HepG2 (cell line): ENCODE results near the gene ADRM1. TPM values are rescaled to one million over a fixed set of nuclear protein-coding genes. Genes with fewer than 3 reads are reported as not detected.

Experiments used
- ATAC-seq: fragments of 200-7000 bp; cut with Tn5 transposase; 3 replicates; pipeline ENCODE4 v1.9.1; 2020; ENCODE audit warnings: mild to moderate bottlenecking, moderate library complexity
- BruUV-seq: library from RNA; stranded (reverse); fragments of 400-500 nt; replicated peaks from 2 replicates; lab custom pipeline; 2021; lab: Mats Ljungman, UMichigan
- CTCF ChIA-PET: fragments of 300-600 bp; formaldehyde crosslinking; extraction: SDS; loops from one replicate; lab custom pipeline; 2021; ENCODE audit warnings: low total read pairs, inconsistent platforms, low intra/inter-chr PET ratio; lab: Yijun Ruan, JAX
- POLR2A ChIA-PET: fragments of 350-600 bp; sonication (Branson Sonifier 250); formaldehyde crosslinking; loops from one replicate; lab custom pipeline; 2020; ENCODE audit warnings: antibody characterized with exemption, inconsistent platforms; lab: Yijun Ruan, JAX
- DNase-seq: peaks from one replicate; pipeline ENCODE4 v3.0.0-alpha.2; 2015; ENCODE audit warnings: low spot score
- FAIRE-seq: peaks from 3 replicates; lab custom pipeline; 2011; peaks lifted over from hg19 to GRCh38; lab: Jason Lieb, UNC
- H2AFZ ChIP-seq: one replicate; pipeline ENCODE4 v1.6.1; 2011; ENCODE audit warnings: low read length, inconsistent platforms
- H3K27ac ChIP-seq: fragments of 300-600 bp; 3 replicates; pipeline ENCODE4 v1.8.0; 2011; ENCODE audit warnings: mixed run types, mild to moderate bottlenecking, mixed read lengths, low read length, inconsistent platforms; ENCODE audit not compliant: insufficient read depth; ENCODE audit errors: extremely low read length
- H3K27me3 ChIP-seq, 2 experiments: fragments of 200-600 bp in 1 of 2; 2 replicates in 1 of 2; 3 replicates in 1 of 2; pipeline versions ENCODE4 v1.6.0 to v1.8.0; 2011; ENCODE audit warnings: low read length in 2 of 2, mild to moderate bottlenecking in 2 of 2, moderate library complexity in 2 of 2, inconsistent platforms in 1 of 2; ENCODE audit not compliant: insufficient read depth in 2 of 2, control insufficient read depth in 1 of 2
- H3K36me3 ChIP-seq, 2 experiments: fragments of 200-600 bp in 1 of 2; replicated peaks in 1 of 2; 2 replicates in 1 of 2; 3 replicates in 1 of 2; pipeline versions ENCODE4 v1.5.1 to v1.8.0; 2011; ENCODE audit warnings: low read length in 2 of 2, inconsistent platforms in 1 of 2; ENCODE audit not compliant: insufficient read depth in 2 of 2, control insufficient read depth in 1 of 2
- H3K4me1 ChIP-seq: 2 replicates; pipeline ENCODE4 v1.5.1; 2012; ENCODE audit warnings: low read length, inconsistent platforms; ENCODE audit not compliant: insufficient read depth
- H3K4me2 ChIP-seq: 2 replicates; pipeline ENCODE4 v1.6.0; 2011; ENCODE audit warnings: low read depth, low read length, inconsistent platforms
- H3K4me3 ChIP-seq, 3 experiments: fragments of 200-600 bp in 1 of 3; sonication (generic), shearing (Covaris generic) in 1 of 3; replicated peaks in 1 of 3; 2 replicates each; pipeline ENCODE4 v1.5.1; 2011 to 2016; ENCODE audit warnings: low read length in 3 of 3, inconsistent platforms in 2 of 3, low read depth in 2 of 3, mild to moderate bottlenecking in 2 of 3, control low read depth in 1 of 3, mixed read lengths in 1 of 3; ENCODE audit not compliant: insufficient read depth in 1 of 3
- H3K79me2 ChIP-seq: one replicate; pipeline ENCODE4 v1.6.1; 2011; ENCODE audit warnings: low read length, inconsistent platforms; ENCODE audit not compliant: insufficient read depth
- H3K9ac ChIP-seq: 2 replicates; pipeline ENCODE4 v1.6.0; 2011; ENCODE audit warnings: mild to moderate bottlenecking, low read depth, low read length, inconsistent platforms; ENCODE audit not compliant: insufficient read depth
- H3K9me3 ChIP-seq: 2 replicates; pipeline ENCODE4 v1.5.1; 2012; ENCODE audit warnings: mild to moderate bottlenecking, low read length
- H4K20me1 ChIP-seq: 2 replicates; pipeline ENCODE4 v1.6.0; 2011; ENCODE audit warnings: inconsistent platforms, mild to moderate bottlenecking, low read length, moderate library complexity; ENCODE audit not compliant: insufficient read depth
- BCL6 ChIP-seq: IDR thresholded peaks from 2 replicates; pipeline ENCODE4 v1.6.1; 2016; ENCODE audit warnings: missing genetic modification reagents, missing compliant biosample characterization
- CBX1 ChIP-seq: IDR thresholded peaks from one replicate; pipeline ENCODE4 v1.6.1; 2016; ENCODE audit warnings: antibody characterized with exemption, low read depth
- FOSL2 ChIP-seq: sonication (generic); formaldehyde crosslinking; IDR thresholded peaks from 2 replicates; pipeline ENCODE4 v1.4.0; 2020; ENCODE audit warnings: missing genetic modification reagents
- FOXA1 ChIP-seq, 2 experiments: fragments of 450-650 bp in 1 of 2; sonication (generic) in 1 of 2; formaldehyde crosslinking in 1 of 2; IDR thresholded peaks; 2 replicates each; pipeline versions ENCODE4 v1.4.0 to v1.6.1; 2016 to 2020; ENCODE audit warnings: missing genetic modification reagents in 1 of 2
- HHEX ChIP-seq: IDR thresholded peaks from 2 replicates; pipeline ENCODE4 v1.6.1; 2016; ENCODE audit warnings: control low read depth
- MBNL3 ChIP-seq: fragments of 250-450 bp; sonication (Bioruptor Pico); conservative IDR thresholded peaks from 2 replicates; pipeline ENCODE4 v1.8.0; 2022; ENCODE audit warnings: mild to moderate bottlenecking, inconsistent platforms
- RARA ChIP-seq: IDR thresholded peaks from 2 replicates; pipeline ENCODE4 v1.6.1; 2016; ENCODE audit warnings: missing genetic modification reagents, missing compliant biosample characterization
- SMAD3 ChIP-seq: sonication (generic); formaldehyde crosslinking; IDR thresholded peaks from 2 replicates; pipeline ENCODE4 v1.4.0; 2020; ENCODE audit warnings: missing genetic modification reagents
- SOX13 ChIP-seq, 3 experiments: fragments of 450-650 bp in 1 of 3; sonication (generic) in 1 of 3; formaldehyde crosslinking in 1 of 3; IDR thresholded peaks in 2 of 3; conservative IDR thresholded peaks in 1 of 3; 2 replicates each; pipeline versions ENCODE4 v1.5.0 to v1.6.1; 2016 to 2020; ENCODE audit warnings: antibody characterized with exemption in 1 of 3, mild to moderate bottlenecking in 1 of 3, missing compliant biosample characterization in 1 of 3, missing genetic modification reagents in 1 of 3, moderate library complexity in 1 of 3
- SSRP1 ChIP-seq: IDR thresholded peaks from 2 replicates; pipeline ENCODE4 v1.6.1; 2016; ENCODE audit warnings: control low read depth
- TEAD3 ChIP-seq: optimal IDR thresholded peaks from 2 replicates; pipeline ENCODE3; 2016; ENCODE audit warnings: borderline replicate concordance
- ZBTB42 ChIP-seq: sonication (generic); formaldehyde crosslinking; IDR thresholded peaks from 2 replicates; pipeline ENCODE4 v1.5.0; 2020; ENCODE audit warnings: mild to moderate bottlenecking, missing genetic modification reagents
- ZKSCAN1 ChIP-seq: fragments of 150-350 bp; IDR thresholded peaks from 2 replicates; pipeline ENCODE4 v1.6.1; 2014; ENCODE audit warnings: low read length
- ZMYM3 ChIP-seq: sonication (generic); formaldehyde crosslinking; IDR thresholded peaks from 2 replicates; pipeline ENCODE4 v1.5.1; 2020; ENCODE audit warnings: mild to moderate bottlenecking, missing genetic modification reagents
- ZNF136 ChIP-seq: sonication (generic); formaldehyde crosslinking; IDR thresholded peaks from 2 replicates; pipeline ENCODE4 v1.8.1; 2022; ENCODE audit warnings: low read depth, mild to moderate bottlenecking, moderate library complexity, missing genetic modification reagents
- ZNF296 ChIP-seq: sonication (generic); formaldehyde crosslinking; conservative IDR thresholded peaks from 2 replicates; pipeline ENCODE4 v1.5.0; 2020; ENCODE audit warnings: mild to moderate bottlenecking, missing genetic modification reagents
- ZNF33A ChIP-seq: sonication (generic); formaldehyde crosslinking; IDR thresholded peaks from 2 replicates; pipeline ENCODE4 v1.5.1; 2020; ENCODE audit warnings: missing genetic modification reagents, mild to moderate bottlenecking, moderate library complexity, borderline replicate concordance
- ZNF431 ChIP-seq: sonication (generic); formaldehyde crosslinking; IDR thresholded peaks from 2 replicates; pipeline ENCODE4 v1.9.0; 2022; ENCODE audit warnings: missing genetic modification reagents, low read depth, mild to moderate bottlenecking, borderline replicate concordance
- WGBS: methylation state at CpG from one replicate; pipeline ENCODE4 v1.1.6; 2017; ENCODE audit warnings: low lambda C conversion rate; 5-methylcytosine and 5-hydroxymethylcytosine counted together
- in situ Hi-C: cut with HindIII; loops from 2 replicates; pipeline ENCODE4 v1.10.0; 2017; ENCODE audit warnings: low pct_unique_long_range_greater_than_20kb; ENCODE audit not compliant: extremely low pct_ligation_motif_present
- intact Hi-C: fragments of 100-400 bp; cut with micrococcal nuclease; formaldehyde crosslinking; loops from one replicate; pipeline ENCODE4 v1.10.0; 2022; ENCODE audit not compliant: unreplicated experiment
- polyA plus RNA-seq, 8 experiments: library from polyadenylated mRNA; depleted of rRNA in 3 of 8; stranded (reverse) in 7 of 8; unstranded in 1 of 8; fragments of >200 nt; fragmentation: Illumina TruSeq in 4 of 8; extraction: Trizol in 4 of 8; gene quantifications; 2 replicates each; pipeline versions ENCODE4 v1.2.1 to v1.2.3, GENCODE V29; 2011 to 2016; ENCODE audit warnings: low read depth in 4 of 8, missing spikeins in 1 of 8, mixed read lengths in 1 of 8; ENCODE audit not compliant: insufficient read depth in 1 of 8
- total RNA-seq, 5 experiments: library from RNA; depleted of rRNA; stranded (reverse); fragments of >200 nt; fragmentation: Illumina TruSeq; extraction: Trizol; gene quantifications; 2 replicates each; pipeline ENCODE4 v1.2.3, GENCODE V29; 2016; ENCODE audit warnings: low read depth in 1 of 5
- TF ChIP-seq, protein P1 (sequence below): sonication (generic); formaldehyde crosslinking; IDR thresholded peaks from 2 replicates; pipeline ENCODE4 v1.5.0; 2020; ENCODE audit warnings: mild to moderate bottlenecking, missing genetic modification reagents, borderline replicate concordance

ADRM1 gene
- total and polyA plus RNA-seq, 2 of the 13 experiments (the other 11 are each of a cell fraction or from before 2014, with no cell fraction given) = 92.9 to 154 TPM

DNA sequence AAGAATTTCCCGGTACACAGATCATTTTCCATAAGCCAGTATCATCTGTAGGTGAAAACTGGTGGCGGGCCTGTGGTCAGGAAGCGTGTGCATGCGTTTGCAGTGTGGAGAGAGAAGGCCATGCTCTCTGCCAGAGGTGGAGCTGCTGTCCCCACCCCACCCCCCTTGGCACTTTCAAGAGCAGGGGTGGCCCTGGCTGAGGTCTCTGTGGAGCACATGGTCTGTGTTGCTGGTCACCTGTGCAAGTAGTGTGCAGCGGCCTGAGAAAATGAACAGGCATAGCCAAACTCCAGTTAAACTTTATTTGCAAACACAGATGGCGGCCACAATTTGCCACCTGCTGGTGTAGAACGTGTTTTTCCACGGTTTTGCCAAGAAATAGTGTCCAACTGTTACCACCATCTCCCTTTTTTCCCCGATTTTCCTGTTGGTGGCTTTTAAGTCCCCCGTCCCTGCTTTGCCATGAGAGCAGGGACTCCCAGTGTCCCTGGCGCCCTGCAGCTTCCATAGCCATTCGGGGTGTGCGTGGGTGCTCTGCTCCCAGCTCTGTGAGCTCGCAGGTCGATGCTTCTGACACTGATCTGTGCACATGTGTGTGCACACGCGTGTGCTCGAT, 2.5 kb downstream of the ADRM1 start:
- in situ Hi-C loops = no loop called here
- ChIA-PET CTCF (interaction anchor here (2.0 to 6.1 kb wide), 2 partner anchors 71 to 78 kb away, joined by 4 to 73 read pairs; no protein-coding TSS in a partner anchor), POLR2A (interaction anchor here (0.8 to 8.3 kb wide), 6 partner anchors 13 to 82 kb away, joined by 3 to 187 read pairs (median 4); partner anchors contain the start of genes LAMA5 and RPS21)
- H3K27me3 ChIP-seq = no peaks in the 10 kb centered on the region; a peak in 1 of 5 replicates
- intact Hi-C loops = no loop called here
- WGBS = 82% methylated on average over 18 of the region's 18 CpGs
- no peaks in the 10 kb centered on the region for H3K9me3 ChIP-seq
- H3K27ac ChIP-seq = peak overlapping the region; percentile 97
- TSS peak; percentile 53 for BruUV-seq
- FAIRE-seq (peak; percentile 66), DNase-seq (peak; percentile 61), ATAC-seq (peak; percentile 0; the same call in 1 of the 3 replicates)
- peak overlapping the region; percentile 91 for H3K9ac ChIP-seq
- H3K4me2 ChIP-seq = peak overlapping the region; percentile 99
- H2AFZ ChIP-seq = no peak overlapping the region
- H4K20me1 ChIP-seq = peaks cover 25% of the 10 kb centered on the region
- peaks cover 38% of the 10 kb centered on the region for H3K4me1 ChIP-seq
- H3K4me3 ChIP-seq = peak overlapping the region in 2 of 3 experiments; percentile 93 to 98; a peak in 5 of 6 replicates
- peaks cover 32% of the 10 kb centered on the region for H3K79me2 ChIP-seq
- H3K36me3 ChIP-seq = peaks cover 32 to 57% of the 10 kb centered on the region in 2 experiments
- TF ChIP-seq ZBTB42 (CRISPR knock-in tag) (0 out of 2 replicates have a peak, but pooled peaks have one; percentile 13), ZMYM3 (CRISPR knock-in tag) (no peak), ZNF33A (CRISPR knock-in tag) (no peak), SOX13 (IDR thresholded peaks at IDR 0.05) (no peak), SOX13 (CRISPR knock-in tag; conservative IDR thresholded peaks at IDR 0.05 in 1 of 2, IDR thresholded peaks at IDR 0.05 in 1 of 2) (peak in 1 of 2 experiments; percentile 23; a peak in 1 of 4 replicates), SMAD3 (CRISPR knock-in tag) (no peak), MBNL3 (no peak), FOXA1 (IDR thresholded peaks at IDR 0.05) (no peak), FOXA1 (CRISPR knock-in tag; IDR thresholded peaks at IDR 0.05) (no peak), ZKSCAN1 (no peak), TEAD3 (CRISPR knock-in tag) (peak; percentile 2), HHEX (CRISPR knock-in tag) (no peak), ZNF296 (CRISPR knock-in tag) (no peak), SSRP1 (peak; percentile 63; the same call in 1 of the 2 replicates), ZNF431 (no peak), ZNF136 (CRISPR knock-in tag) (0 out of 2 replicates have a peak, but pooled peaks have one; percentile 39), BCL6 (CRISPR knock-in tag) (0 out of 2 replicates have a peak, but pooled peaks have one; percentile 6), FOSL2 (CRISPR knock-in tag) (0 out of 2 replicates have a peak, but pooled peaks have one; percentile 5), CBX1 (no peak), RARA (CRISPR knock-in tag) (peak; percentile 49)
- TF ChIP-seq, protein P1, sequence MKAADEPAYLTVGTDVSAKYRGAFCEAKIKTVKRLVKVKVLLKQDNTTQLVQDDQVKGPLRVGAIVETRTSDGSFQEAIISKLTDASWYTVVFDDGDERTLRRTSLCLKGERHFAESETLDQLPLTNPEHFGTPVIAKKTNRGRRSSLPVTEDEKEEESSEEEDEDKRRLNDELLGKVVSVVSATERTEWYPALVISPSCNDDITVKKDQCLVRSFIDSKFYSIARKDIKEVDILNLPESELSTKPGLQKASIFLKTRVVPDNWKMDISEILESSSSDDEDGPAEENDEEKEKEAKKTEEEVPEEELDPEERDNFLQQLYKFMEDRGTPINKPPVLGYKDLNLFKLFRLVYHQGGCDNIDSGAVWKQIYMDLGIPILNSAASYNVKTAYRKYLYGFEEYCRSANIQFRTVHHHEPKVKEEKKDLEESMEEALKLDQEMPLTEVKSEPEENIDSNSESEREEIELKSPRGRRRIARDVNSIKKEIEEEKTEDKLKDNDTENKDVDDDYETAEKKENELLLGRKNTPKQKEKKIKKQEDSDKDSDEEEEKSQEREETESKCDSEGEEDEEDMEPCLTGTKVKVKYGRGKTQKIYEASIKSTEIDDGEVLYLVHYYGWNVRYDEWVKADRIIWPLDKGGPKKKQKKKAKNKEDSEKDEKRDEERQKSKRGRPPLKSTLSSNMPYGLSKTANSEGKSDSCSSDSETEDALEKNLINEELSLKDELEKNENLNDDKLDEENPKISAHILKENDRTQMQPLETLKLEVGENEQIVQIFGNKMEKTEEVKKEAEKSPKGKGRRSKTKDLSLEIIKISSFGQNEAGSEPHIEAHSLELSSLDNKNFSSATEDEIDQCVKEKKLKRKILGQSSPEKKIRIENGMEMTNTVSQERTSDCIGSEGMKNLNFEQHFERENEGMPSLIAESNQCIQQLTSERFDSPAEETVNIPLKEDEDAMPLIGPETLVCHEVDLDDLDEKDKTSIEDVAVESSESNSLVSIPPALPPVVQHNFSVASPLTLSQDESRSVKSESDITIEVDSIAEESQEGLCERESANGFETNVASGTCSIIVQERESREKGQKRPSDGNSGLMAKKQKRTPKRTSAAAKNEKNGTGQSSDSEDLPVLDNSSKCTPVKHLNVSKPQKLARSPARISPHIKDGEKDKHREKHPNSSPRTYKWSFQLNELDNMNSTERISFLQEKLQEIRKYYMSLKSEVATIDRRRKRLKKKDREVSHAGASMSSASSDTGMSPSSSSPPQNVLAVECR (CRISPR knock-in tag) = peak; percentile 37; the same call in 1 of the 2 replicates
